ENCODE results near the gene SPACDR.

Gene SPACDR, protein sequence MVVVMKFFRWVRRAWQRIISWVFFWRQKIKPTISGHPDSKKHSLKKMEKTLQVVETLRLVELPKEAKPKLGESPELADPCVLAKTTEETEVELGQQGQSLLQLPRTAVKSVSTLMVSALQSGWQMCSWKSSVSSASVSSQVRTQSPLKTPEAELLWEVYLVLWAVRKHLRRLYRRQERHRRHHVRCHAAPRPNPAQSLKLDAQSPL

DNA sequence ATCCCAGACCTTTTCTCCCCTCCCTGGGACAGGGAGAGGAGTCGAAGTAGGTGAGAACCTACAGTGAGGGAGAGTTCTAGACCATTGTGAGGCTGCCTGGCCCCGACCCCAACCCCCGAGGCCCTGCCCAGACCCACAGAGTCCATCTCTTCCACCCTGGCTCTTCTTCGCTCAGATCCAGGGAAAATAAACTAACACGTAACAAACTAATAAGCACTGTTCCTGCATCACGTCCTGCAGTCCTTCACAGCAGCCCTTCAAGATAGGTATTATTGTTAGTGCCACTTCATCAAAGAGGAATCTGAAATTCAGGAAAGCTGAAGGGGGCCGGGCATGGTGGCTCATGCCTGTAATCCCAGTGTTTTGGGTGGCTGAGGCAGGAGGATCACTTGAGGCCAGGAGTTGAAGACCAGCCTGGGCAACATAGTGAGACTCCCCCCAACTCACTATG, at the start of gene SPACDR:
SPACDR (minus strand) TSS at position 51 of the 451 bp plus-strand sequence. CDS start 235 bp downstream, outside the sequence.
- TF ChIP-seq, protein P1, sequence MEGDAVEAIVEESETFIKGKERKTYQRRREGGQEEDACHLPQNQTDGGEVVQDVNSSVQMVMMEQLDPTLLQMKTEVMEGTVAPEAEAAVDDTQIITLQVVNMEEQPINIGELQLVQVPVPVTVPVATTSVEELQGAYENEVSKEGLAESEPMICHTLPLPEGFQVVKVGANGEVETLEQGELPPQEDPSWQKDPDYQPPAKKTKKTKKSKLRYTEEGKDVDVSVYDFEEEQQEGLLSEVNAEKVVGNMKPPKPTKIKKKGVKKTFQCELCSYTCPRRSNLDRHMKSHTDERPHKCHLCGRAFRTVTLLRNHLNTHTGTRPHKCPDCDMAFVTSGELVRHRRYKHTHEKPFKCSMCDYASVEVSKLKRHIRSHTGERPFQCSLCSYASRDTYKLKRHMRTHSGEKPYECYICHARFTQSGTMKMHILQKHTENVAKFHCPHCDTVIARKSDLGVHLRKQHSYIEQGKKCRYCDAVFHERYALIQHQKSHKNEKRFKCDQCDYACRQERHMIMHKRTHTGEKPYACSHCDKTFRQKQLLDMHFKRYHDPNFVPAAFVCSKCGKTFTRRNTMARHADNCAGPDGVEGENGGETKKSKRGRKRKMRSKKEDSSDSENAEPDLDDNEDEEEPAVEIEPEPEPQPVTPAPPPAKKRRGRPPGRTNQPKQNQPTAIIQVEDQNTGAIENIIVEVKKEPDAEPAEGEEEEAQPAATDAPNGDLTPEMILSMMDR (IDR thresholded peaks at IDR 0.05; ENCODE audit: control extremely low read depth, extremely low read depth, low read depth, missing control alignments) = no peak
- CTCF ChIA-PET = interaction anchor here (1.5 to 4.1 kb wide), 6 partner anchors 11 to 101 kb away, joined by 4 to 23 read pairs (median 7); no protein-coding TSS in a partner anchor
- POLR2A ChIA-PET = no interaction called here
- DNase-seq (ENCODE audit: extremely low spot score) = no peak

DNA sequence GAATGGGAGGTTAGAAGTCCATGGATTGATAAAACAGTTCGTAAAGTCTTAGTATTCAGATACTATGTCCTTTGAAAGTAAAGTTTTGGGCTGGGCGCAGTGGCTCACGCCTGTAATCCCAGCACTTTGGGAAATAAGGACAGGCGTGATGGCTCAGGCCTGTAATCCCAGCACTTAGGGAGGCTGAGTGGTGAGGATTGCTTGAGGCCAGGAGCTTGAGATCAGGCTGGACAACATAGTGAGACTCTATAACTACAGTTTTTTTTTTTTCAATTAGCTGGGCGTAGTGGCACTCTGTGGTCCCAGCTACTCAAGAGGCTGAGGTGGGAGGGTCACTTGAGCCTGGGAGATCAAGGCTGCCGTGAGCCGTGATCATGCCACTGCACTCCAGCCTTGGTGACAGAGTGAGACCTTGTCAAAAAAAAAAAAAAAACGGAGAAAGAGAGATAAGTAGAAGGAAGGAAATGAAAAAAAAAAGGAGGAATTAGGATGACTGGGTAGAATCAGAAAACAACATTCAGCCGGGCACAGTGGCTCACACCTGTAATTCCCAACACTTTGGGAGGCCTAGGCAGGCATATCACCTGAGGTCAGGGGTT, 49.3 kb upstream of the SPACDR start:
- POLR2A ChIA-PET = interaction anchor here (0.7 kb wide), 1 partner anchor 73 kb away, joined by 4 read pairs; the partner anchor contains the start of gene FBXO24
- TF ChIP-seq, protein P1 (IDR thresholded peaks at IDR 0.05; ENCODE audit: control extremely low read depth, extremely low read depth, low read depth, missing control alignments) = no peak
- CTCF ChIA-PET = no interaction called here
- no peak for DNase-seq (ENCODE audit: extremely low spot score)

DNA sequence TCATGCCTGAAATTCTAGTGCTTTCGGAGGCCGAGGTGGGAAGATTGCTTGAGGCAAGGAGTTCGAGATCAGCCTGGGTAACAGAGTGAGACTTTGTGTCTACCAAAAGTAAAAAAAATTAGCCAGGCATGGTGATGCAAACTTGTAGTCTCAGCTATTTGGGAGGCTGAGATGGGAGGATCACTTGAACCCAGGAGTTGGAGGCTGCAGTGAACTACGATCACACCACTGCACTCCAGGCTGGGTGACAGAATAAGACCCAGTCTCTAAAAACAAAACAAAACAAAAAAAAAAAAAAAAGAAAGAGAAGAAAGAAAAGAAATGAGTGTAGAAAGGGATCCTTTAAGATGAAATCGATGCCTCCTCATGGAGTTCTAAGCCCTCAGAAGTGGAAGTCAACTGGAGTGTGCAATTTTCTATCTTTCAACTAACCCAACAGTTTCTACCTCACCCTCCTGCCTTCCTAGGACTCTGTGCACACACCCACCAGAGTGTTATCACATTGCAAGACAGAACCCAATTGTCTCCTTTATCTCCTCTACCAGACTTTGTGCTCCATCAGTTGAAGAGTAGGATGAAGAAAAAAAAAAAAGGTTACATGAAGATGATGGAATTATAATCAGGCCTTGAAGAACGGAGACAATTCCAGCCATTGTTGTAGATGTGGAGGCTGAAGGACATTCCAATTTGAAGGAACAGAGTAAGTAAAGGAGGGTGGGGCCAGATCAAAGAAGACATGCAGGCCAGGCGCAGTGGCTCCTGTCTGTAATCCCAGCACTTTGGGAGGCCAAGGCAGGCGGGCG, 46.6 kb upstream of the SPACDR start:
- TF ChIP-seq, protein P1 (IDR thresholded peaks at IDR 0.05; ENCODE audit: control extremely low read depth, extremely low read depth, low read depth, missing control alignments) = no peak
- DNase-seq (ENCODE audit: extremely low spot score) = no peak
- POLR2A ChIA-PET = no interaction called here
- CTCF ChIA-PET = no interaction called here

DNA sequence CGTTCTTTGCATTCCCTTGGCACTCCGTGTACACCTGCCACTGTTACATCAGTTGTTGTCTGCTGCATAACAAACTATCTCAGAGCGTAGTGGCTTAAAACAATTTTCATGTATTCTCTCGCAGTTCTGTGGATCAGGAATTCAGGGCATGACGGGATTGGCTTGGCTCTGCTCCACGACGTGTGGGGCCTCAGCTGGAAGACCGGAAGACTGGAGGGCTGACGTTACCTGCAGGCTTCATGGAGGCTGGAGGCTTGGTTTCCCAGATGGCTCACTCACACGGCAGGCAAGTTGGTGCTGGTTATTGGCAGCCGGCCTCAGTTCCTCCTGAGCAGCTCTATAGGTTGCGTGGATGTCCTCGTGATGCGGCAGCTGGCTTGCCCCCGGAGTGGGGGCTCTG, 45.2 kb upstream of the SPACDR start:
- ChIA-PET CTCF (interaction anchor here (1.3 to 1.9 kb wide), 3 partner anchors 26 to 54 kb away, joined by 3 to 5 read pairs (median 4); no protein-coding TSS in a partner anchor), POLR2A (no interaction called here)
- TF ChIP-seq, protein P1 (IDR thresholded peaks at IDR 0.05; ENCODE audit: control extremely low read depth, extremely low read depth, low read depth, missing control alignments) = no peak
- no peak for DNase-seq (ENCODE audit: extremely low spot score)

DNA sequence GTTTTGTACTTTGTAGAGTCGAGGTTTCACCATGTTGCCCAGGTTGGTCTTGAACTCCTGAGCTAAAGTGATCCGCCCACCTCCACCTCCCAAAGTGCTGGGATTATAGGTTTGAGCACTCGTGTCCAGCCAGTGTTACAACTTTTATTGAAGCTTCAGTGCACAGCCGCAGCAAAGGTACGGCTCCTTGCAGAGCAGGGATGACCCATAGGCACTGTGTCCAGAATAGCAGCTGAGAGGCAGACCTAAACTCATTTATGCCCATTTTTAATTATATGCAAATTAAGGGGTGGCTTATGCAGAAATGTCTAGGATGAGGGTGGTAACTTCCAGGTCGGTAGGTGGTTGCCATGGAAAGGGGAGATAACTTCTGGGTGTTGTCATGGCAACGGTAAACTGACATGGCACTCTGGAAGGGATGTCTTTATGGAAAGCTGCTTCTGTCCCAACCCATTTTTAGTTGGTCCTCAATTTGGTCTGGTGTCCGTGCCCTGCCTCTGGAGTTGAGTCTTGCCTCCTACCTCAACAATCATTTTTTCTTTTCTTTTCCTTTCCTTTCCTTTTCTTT, 42.4 kb upstream of the SPACDR start:
- DNase-seq (ENCODE audit: extremely low spot score) = no peak
- ChIA-PET CTCF (interaction anchor here (0.7 to 1.8 kb wide), 6 partner anchors 11 to 345 kb away, joined by 3 to 4 read pairs (median 3); no protein-coding TSS in a partner anchor), POLR2A (interaction anchor here (0.6 kb wide), 1 partner anchor 24 kb away, joined by 3 read pairs; no protein-coding TSS in a partner anchor)
- TF ChIP-seq, protein P1 (IDR thresholded peaks at IDR 0.05; ENCODE audit: control extremely low read depth, extremely low read depth, low read depth, missing control alignments) = no peak

Measured in GM10248 (cell line).